Lower lobe of right lung (tissue), 2 donors: ENCODE data around the gene FUOM. TPM values are rescaled to one million over a fixed set of nuclear protein-coding genes. Genes with fewer than 3 reads are reported as not detected.
"Not testable (repeated sequence)": the region's sequence is repeated elsewhere in the genome, so short reads cannot be mapped to it uniquely, and the experiment has no call there.

Experiments
- ATAC-seq, 2 donors: fragments of 200-7000 bp; cut with Tn5 transposase; one replicate each; pipeline ENCODE4 v1.9.1; 2020 to 2022; ENCODE audit warnings: mild to moderate bottlenecking in 2 of 2, moderate library complexity in 2 of 2
- DNase-seq: peaks from one replicate; pipeline ENCODE4 v3.0.0-alpha.2; 2020
- H3K27ac ChIP-seq: fragments of 200-600 bp; one replicate; pipeline ENCODE4 v1.8.0; 2022
- H3K27me3 ChIP-seq: fragments of 200-600 bp; one replicate; pipeline ENCODE4 v1.8.0; 2022; ENCODE audit warnings: low read depth
- H3K36me3 ChIP-seq: fragments of 200-600 bp; one replicate; pipeline ENCODE4 v1.8.0; 2022; ENCODE audit warnings: mild to moderate bottlenecking
- H3K4me1 ChIP-seq: fragments of 200-600 bp; one replicate; pipeline ENCODE4 v1.8.0; 2022
- H3K4me3 ChIP-seq: fragments of 200-600 bp; one replicate; pipeline ENCODE4 v1.8.0; 2022; ENCODE audit warnings: mild to moderate bottlenecking
- H3K9me3 ChIP-seq: fragments of 200-600 bp; one replicate; pipeline ENCODE4 v1.8.0; 2022
- intact Hi-C: fragments of 100-400 bp; cut with DNase I; formaldehyde crosslinking; loops from one replicate; pipeline ENCODE4 v1.11.0; 2022
- total RNA-seq: library from RNA; stranded (reverse); fragmentation: NEBNext Ultra II Directional; extraction: Animal tissue kit (Norgen Biotek cat#: 25700); gene quantifications from one replicate; pipeline ENCODE4 v1.2.1, GENCODE V29; 2021
- TF ChIP-seq, protein P1 (sequence below): fragments of 200-600 bp; IDR thresholded peaks from one replicate; pipeline ENCODE4 v1.8.0; 2022; ENCODE audit warnings: antibody characterized with exemption, mild to moderate bottlenecking
- donor health status: DM: no; HTN: yes; CAD: no; lungs with severe emphysema.

Gene FUOM
- total RNA-seq, 1 donor from 2014 or later: 31.0 TPM

DNA sequence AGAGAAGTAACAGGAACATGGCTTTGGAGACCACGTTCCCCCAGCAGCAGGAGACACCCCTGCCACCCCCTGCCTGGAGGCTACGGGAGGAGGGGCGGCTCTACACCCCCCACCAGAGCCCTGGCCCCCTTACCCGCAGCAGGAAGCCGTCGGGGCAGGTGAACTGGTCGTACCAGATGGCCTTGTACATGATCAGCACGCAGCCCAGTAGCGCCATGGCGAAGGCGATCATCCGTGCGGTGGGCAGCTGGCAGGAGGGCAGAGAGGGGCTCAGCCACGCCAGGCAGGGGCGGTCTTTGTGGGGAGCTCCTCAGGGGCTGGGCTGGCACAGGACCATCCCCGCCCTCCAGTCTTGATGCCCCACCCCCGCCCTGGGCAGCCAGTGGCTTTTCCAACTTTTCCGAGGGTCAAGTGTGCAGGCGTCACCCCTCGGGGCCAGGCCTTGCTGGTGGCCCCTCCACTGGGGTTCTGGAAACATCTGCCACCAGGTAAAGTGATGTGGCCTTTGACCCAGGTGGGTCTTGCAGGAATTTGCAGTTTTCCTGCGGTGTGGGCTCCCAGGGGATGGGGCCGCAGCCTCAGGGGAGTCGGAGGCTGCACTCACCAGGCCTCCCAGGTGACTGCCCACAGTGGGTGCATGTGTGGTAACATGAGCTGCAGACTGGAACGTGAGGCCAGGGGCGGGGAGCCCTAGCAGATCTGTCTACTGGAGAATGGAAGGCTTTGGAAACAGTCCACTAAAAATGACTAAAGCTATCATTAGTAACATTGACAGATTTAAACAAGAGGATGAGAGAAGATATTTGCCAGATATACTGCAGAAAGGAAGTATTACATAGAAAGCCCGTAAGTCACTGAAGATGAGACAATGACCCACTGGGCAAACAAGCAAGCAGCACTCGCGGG is 30.8 kb downstream of the FUOM start:
- ATAC-seq (no peak), DNase-seq (peak; percentile 40)
- no peak overlapping the region for H3K27ac ChIP-seq
- H3K4me1 ChIP-seq: peaks cover 25% of the 10 kb centered on the region
- TF ChIP-seq, protein P1, sequence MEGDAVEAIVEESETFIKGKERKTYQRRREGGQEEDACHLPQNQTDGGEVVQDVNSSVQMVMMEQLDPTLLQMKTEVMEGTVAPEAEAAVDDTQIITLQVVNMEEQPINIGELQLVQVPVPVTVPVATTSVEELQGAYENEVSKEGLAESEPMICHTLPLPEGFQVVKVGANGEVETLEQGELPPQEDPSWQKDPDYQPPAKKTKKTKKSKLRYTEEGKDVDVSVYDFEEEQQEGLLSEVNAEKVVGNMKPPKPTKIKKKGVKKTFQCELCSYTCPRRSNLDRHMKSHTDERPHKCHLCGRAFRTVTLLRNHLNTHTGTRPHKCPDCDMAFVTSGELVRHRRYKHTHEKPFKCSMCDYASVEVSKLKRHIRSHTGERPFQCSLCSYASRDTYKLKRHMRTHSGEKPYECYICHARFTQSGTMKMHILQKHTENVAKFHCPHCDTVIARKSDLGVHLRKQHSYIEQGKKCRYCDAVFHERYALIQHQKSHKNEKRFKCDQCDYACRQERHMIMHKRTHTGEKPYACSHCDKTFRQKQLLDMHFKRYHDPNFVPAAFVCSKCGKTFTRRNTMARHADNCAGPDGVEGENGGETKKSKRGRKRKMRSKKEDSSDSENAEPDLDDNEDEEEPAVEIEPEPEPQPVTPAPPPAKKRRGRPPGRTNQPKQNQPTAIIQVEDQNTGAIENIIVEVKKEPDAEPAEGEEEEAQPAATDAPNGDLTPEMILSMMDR: no peak
- no peaks in the 10 kb centered on the region for H3K9me3 ChIP-seq
- intact Hi-C loops: no loop called here
- no peak overlapping the region for H3K4me3 ChIP-seq
- H3K36me3 ChIP-seq: no peaks in the 10 kb centered on the region
- peaks cover 78% of the 10 kb centered on the region for H3K27me3 ChIP-seq

- ATAC-seq (no peak), DNase-seq (peak; percentile 29)
- intact Hi-C loops: no loop called here
- Histone ChIP-seq H3K27me3 (peaks cover 72% of the 10 kb centered on the region), H3K4me3 (peak overlapping the region; percentile 40), H3K27ac (no peak overlapping the region), H3K9me3 (no peaks in the 10 kb centered on the region), H3K36me3 (no peaks in the 10 kb centered on the region), H3K4me1 (peaks cover 25% of the 10 kb centered on the region)
- TF ChIP-seq, protein P1: no peak
Observed at GRCh38 chr10:133326223-133326551, 31.6 kb downstream of the FUOM start.

GRCh38 chr10:133325440-133326222 is 32.2 kb downstream of the FUOM start:
- DNase-seq (peak; percentile 41), ATAC-seq (no peak)
- H3K27me3 ChIP-seq: peaks cover 66% of the 10 kb centered on the region

DNA sequence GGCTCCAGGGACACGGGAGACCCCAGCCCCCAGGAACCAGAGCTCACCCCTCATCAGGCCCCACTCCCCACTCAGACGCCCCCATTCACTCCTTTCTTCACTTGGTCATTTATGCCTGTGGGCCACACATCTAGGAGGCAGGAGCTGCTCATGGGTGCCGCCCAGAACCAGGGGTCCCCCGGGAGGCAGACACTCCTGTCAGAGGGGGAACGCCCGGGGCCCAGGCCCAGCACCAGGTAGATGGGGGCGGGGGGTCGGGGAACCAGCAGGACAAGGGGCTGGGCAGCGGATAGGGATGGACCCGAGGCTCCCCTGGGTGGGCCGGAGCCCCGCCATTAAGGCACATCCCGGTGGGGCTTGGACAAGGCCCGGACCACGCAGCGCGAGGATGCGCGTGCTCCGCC is 33.0 kb downstream of the FUOM start:
- peaks cover 23% of the 10 kb centered on the region for H3K4me1 ChIP-seq
- peak; percentile 9 to 13 for ATAC-seq
- H3K9me3 ChIP-seq: no peaks in the 10 kb centered on the region
- no peak overlapping the region for H3K27ac ChIP-seq
- TF ChIP-seq, protein P1: no peak
- DNase-seq: peak; percentile 44
- no peaks in the 10 kb centered on the region for H3K36me3 ChIP-seq
- H3K4me3 ChIP-seq: peak overlapping the region; percentile 40
- intact Hi-C loops: no loop called here
- peaks cover 62% of the 10 kb centered on the region for H3K27me3 ChIP-seq

More at GRCh38 chr10:133325440-133326222, 32.2 kb downstream of the FUOM start:
- TF ChIP-seq, protein P1: no peak
- Histone ChIP-seq H3K9me3 (no peaks in the 10 kb centered on the region), H3K4me1 (peaks cover 25% of the 10 kb centered on the region), H3K4me3 (peak overlapping the region; percentile 40), H3K27ac (no peak overlapping the region), H3K36me3 (no peaks in the 10 kb centered on the region)
- intact Hi-C loops: no loop called here

DNA sequence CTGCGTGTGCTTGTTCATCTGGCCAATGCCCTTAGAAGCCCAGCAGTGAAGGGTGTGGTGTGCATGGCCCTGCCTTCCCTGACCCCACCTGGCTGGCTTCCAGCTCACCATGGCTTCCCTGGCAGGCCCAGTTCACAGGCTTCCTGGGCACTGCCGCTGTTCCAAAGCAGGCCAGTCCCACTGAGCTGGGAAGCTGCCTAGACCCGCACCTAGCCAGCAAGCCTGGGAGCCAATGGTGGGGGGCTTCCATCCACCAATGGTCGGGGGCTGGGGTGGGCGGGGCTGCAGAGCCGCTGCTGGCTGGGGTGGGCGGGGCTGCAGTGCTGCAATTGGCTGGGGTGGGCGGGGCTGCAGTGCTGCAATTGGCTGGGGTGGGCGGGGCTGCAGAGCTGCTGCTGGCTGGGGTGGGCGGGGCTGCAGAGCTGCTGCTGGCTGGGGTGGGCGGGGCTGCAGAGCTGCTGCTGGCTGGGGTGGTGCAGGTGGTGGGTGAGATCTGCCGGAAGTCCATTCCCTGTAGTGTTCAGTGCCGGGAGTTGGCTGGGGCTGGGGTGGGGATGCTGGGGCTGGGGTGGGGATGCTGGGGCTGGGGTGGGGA is 33.5 kb downstream of the FUOM start:
- Histone ChIP-seq H3K9me3 (no peaks in the 10 kb centered on the region), H3K36me3 (no peaks in the 10 kb centered on the region), H3K27ac (no peak overlapping the region), H3K4me1 (peaks cover 18% of the 10 kb centered on the region), H3K4me3 (no peak overlapping the region), H3K27me3 (peaks cover 56% of the 10 kb centered on the region)
- TF ChIP-seq, protein P1: no peak
- peak; percentile 75 for DNase-seq
- intact Hi-C loops: no loop called here
- ATAC-seq: peak; percentile 70 to 73

GRCh38 chr10:133322064-133322709 is 35.6 kb downstream of the FUOM start:
- H3K27ac ChIP-seq, H3K9me3 ChIP-seq, intact Hi-C loops, H3K4me3 ChIP-seq, ATAC-seq, H3K36me3 ChIP-seq: not testable (repeated sequence)
- peak; percentile 10 for DNase-seq
- peaks cover 24% of the 10 kb centered on the region for H3K4me1 ChIP-seq
- H3K27me3 ChIP-seq: peaks cover 42% of the 10 kb centered on the region

- H3K9me3 ChIP-seq, ATAC-seq, DNase-seq, H3K36me3 ChIP-seq, H3K27ac ChIP-seq, H3K4me3 ChIP-seq, intact Hi-C loops: not testable (repeated sequence)
- peaks cover 30% of the 10 kb centered on the region for H3K27me3 ChIP-seq
- peaks cover 20% of the 10 kb centered on the region for H3K4me1 ChIP-seq
Observed at GRCh38 chr10:133320852-133321422, 36.9 kb downstream of the FUOM start.
